Uterus (tissue), 4 donors: Measurements from ENCODE around the gene EIF5A. TPM values are rescaled to one million over a fixed set of nuclear protein-coding genes. Genes with fewer than 3 reads are reported as not detected.
A peak's percentile ranks its signal among the peaks of the same experiment; 100 is the strongest.

ENCODE experiments used
- DNase-seq, 2 donors: peaks; one replicate each; pipeline ENCODE4 v3.0.0-alpha.2; 2019 to 2020
- H3K27ac ChIP-seq, 2 donors: fragments of 200-600 bp; sonication (generic); 1 replicate in 1 of 2; 2 replicates in 1 of 2; pipeline ENCODE4 v1.5.1; 2016 to 2018
- H3K27me3 ChIP-seq, 2 donors: fragments of 200-600 bp; sonication (generic); one replicate each; pipeline ENCODE4 v1.5.1; 2018 to 2019; ENCODE audit warnings: control low read depth in 1 of 2
- H3K36me3 ChIP-seq, 2 donors: fragments of 200-600 bp; sonication (generic); one replicate each; pipeline ENCODE4 v1.5.1; 2019; ENCODE audit warnings: control low read depth in 1 of 2
- H3K4me1 ChIP-seq, 2 donors: fragments of 200-600 bp; sonication (generic); one replicate each; pipeline ENCODE4 v1.5.1; 2018 to 2019; ENCODE audit warnings: control low read depth in 1 of 2
- H3K4me3 ChIP-seq, 2 donors: fragments of 200-600 bp; sonication (generic); 1 replicate in 1 of 2; 2 replicates in 1 of 2; pipeline ENCODE4 v1.5.1; 2018 to 2019; ENCODE audit warnings: mild to moderate bottlenecking in 1 of 2
- H3K9me3 ChIP-seq, 2 donors: fragments of 200-600 bp; sonication (generic); one replicate each; pipeline ENCODE4 v1.5.1; 2019; ENCODE audit warnings: control low read depth in 1 of 2
- CTCF ChIP-seq, 4 experiments: fragments of 200-600 bp in 2 of 4; fragments of 450-650 bp in 2 of 4; sonication (generic) in 2 of 4; IDR thresholded peaks; one replicate each; pipeline ENCODE4 v1.5.1; 2016 to 2019; ENCODE audit warnings: antibody characterized with exemption in 4 of 4, mild to moderate bottlenecking in 2 of 4, moderate library complexity in 1 of 4
- POLR2A ChIP-seq, 2 donors: fragments of 450-650 bp; IDR thresholded peaks; one replicate each; pipeline ENCODE4 v1.6.1; 2016; ENCODE audit warnings: antibody characterized with exemption in 2 of 2, mild to moderate bottlenecking in 1 of 2, moderate library complexity in 1 of 2
- intact Hi-C: fragments of 100-400 bp; cut with DNase I; formaldehyde crosslinking; loops from one replicate; pipeline ENCODE4 v1.15.1; 2023; ENCODE audit warnings: low total_unique reads
- total RNA-seq, 4 donors: library from RNA; depleted of rRNA in 3 of 4; stranded (reverse); fragments of >200 nt in 3 of 4; gene quantifications; one replicate each; pipeline versions ENCODE4 v1.1.0 to v1.2.4, GENCODE V29; 2014 to 2023
- donor health status: DM: yes; HTN: yes; CAD: no.

Gene EIF5A
- total RNA-seq, 4 donors from 2014 or later, result 75.3 to 219 (median 198) TPM

GRCh38 chr17:7281953-7282751, 25.3 kb upstream of the EIF5A start:
- TF ChIP-seq CTCF (IDR thresholded peaks at IDR 0.05) (no peak), POLR2A (IDR thresholded peaks at IDR 0.05) (no peak)
- Histone ChIP-seq H3K9me3 (no peaks in the 10 kb centered on the region), H3K27me3 (no peaks in the 10 kb centered on the region), H3K36me3 (no peaks in the 10 kb centered on the region), H3K27ac (peak overlapping the region; percentile 60 to 75), H3K4me3 (peak overlapping the region; percentile 34 to 42), H3K4me1 (peaks cover 0 to 16% of the 10 kb centered on the region in 2 donors)
- peak; percentile 40 to 51 for DNase-seq
- intact Hi-C loops, result loop anchor here (2.0 kb wide), 1 partner anchor 15 kb away; no protein-coding TSS in a partner anchor

GRCh38 chr17:7282752-7283321, 24.6 kb upstream of the EIF5A start:
- intact Hi-C loops, result no loop called here
- peak overlapping the region in 1 of 2 donors; percentile 42 for H3K4me3 ChIP-seq
- no peak for DNase-seq

GRCh38 chr17:7283471-7284216, 23.8 kb upstream of the EIF5A start:
- H3K4me3 ChIP-seq, result no peak overlapping the region
- H3K4me1 ChIP-seq, result peaks cover 0 to 16% of the 10 kb centered on the region in 2 donors
- intact Hi-C loops, result no loop called here

More at GRCh38 chr17:7282752-7283321, 24.6 kb upstream of the EIF5A start:
- no peaks in the 10 kb centered on the region for H3K9me3 ChIP-seq
- peak overlapping the region in 1 of 2 donors; percentile 75 for H3K27ac ChIP-seq
- TF ChIP-seq CTCF (IDR thresholded peaks at IDR 0.05) (no peak), POLR2A (IDR thresholded peaks at IDR 0.05) (no peak)
- no peaks in the 10 kb centered on the region for H3K36me3 ChIP-seq
- peaks cover 0 to 16% of the 10 kb centered on the region in 2 donors for H3K4me1 ChIP-seq
- H3K27me3 ChIP-seq, result no peaks in the 10 kb centered on the region

GRCh38 chr17:7284911-7285310, 22.5 kb upstream of the EIF5A start:
- intact Hi-C loops, result no loop called here
- H3K4me1 ChIP-seq, result peaks cover 0 to 16% of the 10 kb centered on the region in 2 donors
- no peak for DNase-seq
- H3K4me3 ChIP-seq, result no peak overlapping the region
- TF ChIP-seq POLR2A (IDR thresholded peaks at IDR 0.05) (no peak), CTCF (IDR thresholded peaks at IDR 0.05) (no peak)
- no peaks in the 10 kb centered on the region for H3K9me3 ChIP-seq
- no peak overlapping the region for H3K27ac ChIP-seq
- H3K27me3 ChIP-seq, result no peaks in the 10 kb centered on the region
- H3K36me3 ChIP-seq, result no peaks in the 10 kb centered on the region

More at GRCh38 chr17:7283471-7284216, 23.8 kb upstream of the EIF5A start:
- no peaks in the 10 kb centered on the region for H3K27me3 ChIP-seq
- no peaks in the 10 kb centered on the region for H3K9me3 ChIP-seq
- DNase-seq, result no peak
- H3K36me3 ChIP-seq, result no peaks in the 10 kb centered on the region
- no peak overlapping the region for H3K27ac ChIP-seq
- TF ChIP-seq CTCF (IDR thresholded peaks at IDR 0.05) (no peak), POLR2A (IDR thresholded peaks at IDR 0.05) (no peak)
